Keratinocyte (primary cell): Measurements from ENCODE around the gene OR10J5.

ENCODE experiments used
- EZH2 ChIP-seq: IDR thresholded peaks from one replicate; pipeline ENCODE4 v1.6.1; 2012; ENCODE audit warnings: inconsistent platforms, mild to moderate bottlenecking, low read length, moderate library complexity
- TF ChIP-seq, protein P1 (sequence below), 3 experiments: IDR thresholded peaks in 1 of 3; conservative IDR thresholded peaks in 1 of 3; optimal IDR thresholded peaks in 1 of 3; 2 replicates in 2 of 3; 3 replicates in 1 of 3; pipeline versions ENCODE3 to v1.5.1; 2011; ENCODE audit warnings: low read length in 3 of 3, mild to moderate bottlenecking in 3 of 3, moderate library complexity in 2 of 3, control low read depth in 1 of 3, inconsistent platforms in 1 of 3; ENCODE audit not compliant: insufficient read depth in 2 of 3; ENCODE audit errors: extremely low read depth in 1 of 3

DNA sequence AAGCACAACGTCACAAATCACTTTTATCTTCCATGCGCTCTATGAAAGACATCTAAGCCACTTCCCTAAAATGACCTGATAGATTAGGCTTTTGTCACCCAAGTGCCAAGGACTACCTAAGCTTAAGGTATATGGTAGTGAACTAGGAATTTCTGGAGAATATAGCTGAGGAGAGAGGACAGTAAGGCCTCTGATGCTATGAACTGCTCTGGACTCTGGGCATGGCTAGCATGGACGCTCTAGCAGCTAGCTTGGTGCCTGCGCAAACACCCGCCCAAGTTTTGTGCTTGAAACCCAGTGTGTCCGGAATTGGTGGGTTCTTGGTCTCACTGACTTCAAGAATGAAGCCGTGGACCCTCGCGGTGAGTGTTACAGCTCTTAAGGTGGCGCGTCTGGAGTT lies 42.5 kb downstream of the OR10J5 start:
- TF ChIP-seq, protein P1, sequence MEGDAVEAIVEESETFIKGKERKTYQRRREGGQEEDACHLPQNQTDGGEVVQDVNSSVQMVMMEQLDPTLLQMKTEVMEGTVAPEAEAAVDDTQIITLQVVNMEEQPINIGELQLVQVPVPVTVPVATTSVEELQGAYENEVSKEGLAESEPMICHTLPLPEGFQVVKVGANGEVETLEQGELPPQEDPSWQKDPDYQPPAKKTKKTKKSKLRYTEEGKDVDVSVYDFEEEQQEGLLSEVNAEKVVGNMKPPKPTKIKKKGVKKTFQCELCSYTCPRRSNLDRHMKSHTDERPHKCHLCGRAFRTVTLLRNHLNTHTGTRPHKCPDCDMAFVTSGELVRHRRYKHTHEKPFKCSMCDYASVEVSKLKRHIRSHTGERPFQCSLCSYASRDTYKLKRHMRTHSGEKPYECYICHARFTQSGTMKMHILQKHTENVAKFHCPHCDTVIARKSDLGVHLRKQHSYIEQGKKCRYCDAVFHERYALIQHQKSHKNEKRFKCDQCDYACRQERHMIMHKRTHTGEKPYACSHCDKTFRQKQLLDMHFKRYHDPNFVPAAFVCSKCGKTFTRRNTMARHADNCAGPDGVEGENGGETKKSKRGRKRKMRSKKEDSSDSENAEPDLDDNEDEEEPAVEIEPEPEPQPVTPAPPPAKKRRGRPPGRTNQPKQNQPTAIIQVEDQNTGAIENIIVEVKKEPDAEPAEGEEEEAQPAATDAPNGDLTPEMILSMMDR (optimal IDR thresholded peaks at IDR 0.05 in 1 of 3, IDR thresholded peaks at IDR 0.05 in 1 of 3, conservative IDR thresholded peaks at IDR 0.05 in 1 of 3; ENCODE audit: extremely low read depth in 1 of 3, insufficient read depth in 2 of 3, low read length in 3 of 3), result no peak
- no peak for TF ChIP-seq EZH2
